HG02678 (cell line): ENCODE data around the gene GIMAP6.
"Not testable (repeated sequence)": the region's sequence is repeated elsewhere in the genome, so short reads cannot be mapped to it uniquely, and the experiment has no call there.

Source experiments
- ATAC-seq: cut with Tn5 transposase; IDR thresholded peaks from one replicate; pipeline ENCODE4 v1.9.1; 2021; ENCODE audit warnings: mild to moderate bottlenecking, moderate library complexity; ENCODE audit not compliant: unreplicated experiment

The GIMAP6 gene

DNA sequence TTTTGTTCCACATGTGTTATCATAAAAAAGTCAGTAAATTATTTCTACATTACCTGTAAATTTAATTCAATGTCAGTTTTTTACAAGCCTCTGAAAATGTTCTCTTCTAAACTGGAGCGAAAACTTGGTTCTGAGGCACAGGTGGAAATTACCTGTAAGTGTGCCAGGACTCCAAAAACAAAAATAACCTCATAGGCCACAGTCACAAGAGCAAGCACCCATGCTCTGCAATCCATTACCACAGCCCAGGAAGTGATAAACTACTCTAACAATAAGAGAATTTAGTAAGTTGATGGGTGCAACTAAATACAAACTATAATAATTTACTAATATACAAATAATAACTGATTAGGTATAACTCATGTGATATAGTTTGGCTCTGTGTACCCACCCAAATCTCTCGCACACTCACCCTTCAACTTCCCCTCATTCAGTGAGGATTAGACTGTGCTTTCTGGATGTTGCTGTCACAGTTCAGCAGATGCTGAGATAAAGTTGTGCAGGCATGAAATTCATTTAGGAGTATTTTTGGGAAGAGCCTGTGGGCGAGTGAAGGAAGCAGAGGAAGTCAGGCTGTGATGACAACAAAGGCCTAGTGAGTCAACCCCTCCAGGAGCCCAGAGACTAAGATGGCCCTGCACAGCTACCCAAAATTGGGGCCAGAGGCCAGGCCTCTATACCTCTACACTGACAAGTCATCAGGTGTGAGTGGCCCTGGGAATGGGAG lies 16.3 kb upstream of the GIMAP6 start:
- ATAC-seq, result no peak

DNA sequence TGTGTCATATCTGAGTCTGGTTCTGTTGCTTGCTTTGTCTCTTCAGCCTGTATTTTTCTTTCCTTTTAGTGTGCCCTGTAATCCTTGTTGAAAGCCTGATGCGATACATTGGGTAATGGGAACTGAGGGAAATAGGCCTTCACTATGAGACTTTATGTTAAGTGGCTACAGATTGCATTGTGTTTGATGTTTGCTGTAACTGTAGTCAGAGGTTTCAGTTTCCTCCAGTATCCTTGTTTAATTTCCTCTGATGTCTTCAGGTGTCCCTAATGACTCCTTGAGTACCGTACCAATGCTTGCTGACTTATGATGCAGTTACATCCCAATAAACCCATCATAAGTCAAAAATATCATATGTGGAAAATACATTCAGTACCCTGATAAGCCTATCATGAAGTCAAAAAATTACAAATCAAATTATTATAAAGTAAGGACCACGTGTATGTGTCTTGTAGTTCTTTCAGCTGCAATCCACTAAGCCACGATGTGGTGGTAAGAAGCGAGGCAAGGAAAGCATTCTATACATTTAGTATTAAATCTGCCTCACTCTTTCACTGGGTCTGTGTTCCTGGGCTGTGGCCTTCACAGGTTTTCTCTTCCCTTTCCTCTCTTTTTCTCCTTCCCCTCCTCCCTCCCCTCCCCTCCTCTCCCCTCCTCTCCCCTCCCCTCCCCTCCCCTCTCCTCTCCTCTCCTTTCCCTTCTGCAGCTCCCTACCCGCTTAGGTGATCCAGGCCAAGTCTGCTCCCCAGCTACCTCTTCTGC lies 13.3 kb upstream of the GIMAP6 start:
- ATAC-seq, result no peak

DNA sequence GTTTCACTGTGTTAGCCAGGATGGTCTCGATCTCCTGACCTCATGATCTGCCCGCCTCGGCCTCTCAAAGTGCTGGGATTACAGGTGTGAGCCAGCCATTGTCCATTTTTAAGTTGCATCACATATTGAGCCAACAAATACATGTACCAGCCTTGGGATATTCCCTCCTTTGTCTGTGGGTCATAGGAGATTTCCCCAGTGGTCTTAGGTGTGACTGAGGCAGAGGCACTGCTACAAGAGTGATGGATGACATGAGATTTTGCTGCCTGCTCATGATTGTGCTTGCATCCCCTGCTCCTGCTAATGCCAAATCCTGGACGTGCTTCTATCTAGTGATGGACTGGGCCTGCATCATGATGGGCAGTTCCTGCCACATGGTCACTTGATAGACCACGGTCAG lies 10.7 kb upstream of the GIMAP6 start:
- no peak for ATAC-seq

DNA sequence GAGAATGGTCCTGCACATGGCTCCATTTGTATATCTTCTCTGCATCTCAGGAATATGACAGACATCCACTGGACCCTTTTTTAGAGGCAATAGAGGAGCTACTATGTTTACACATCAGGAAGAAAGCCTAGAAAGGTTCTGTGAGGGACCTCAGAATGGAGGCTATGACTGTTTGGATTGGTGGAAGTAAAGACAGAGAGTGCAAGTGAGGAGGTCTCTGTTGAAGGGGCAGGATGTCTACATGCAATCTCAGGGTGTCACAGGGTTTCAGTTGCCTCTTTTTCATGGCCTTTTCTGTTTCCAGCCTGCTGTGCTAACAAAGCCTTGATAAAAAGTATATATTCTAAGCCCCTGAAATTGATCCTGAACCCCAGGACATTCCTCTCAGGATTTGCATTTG lies 9.7 kb upstream of the GIMAP6 start:
- ATAC-seq, result no peak

DNA sequence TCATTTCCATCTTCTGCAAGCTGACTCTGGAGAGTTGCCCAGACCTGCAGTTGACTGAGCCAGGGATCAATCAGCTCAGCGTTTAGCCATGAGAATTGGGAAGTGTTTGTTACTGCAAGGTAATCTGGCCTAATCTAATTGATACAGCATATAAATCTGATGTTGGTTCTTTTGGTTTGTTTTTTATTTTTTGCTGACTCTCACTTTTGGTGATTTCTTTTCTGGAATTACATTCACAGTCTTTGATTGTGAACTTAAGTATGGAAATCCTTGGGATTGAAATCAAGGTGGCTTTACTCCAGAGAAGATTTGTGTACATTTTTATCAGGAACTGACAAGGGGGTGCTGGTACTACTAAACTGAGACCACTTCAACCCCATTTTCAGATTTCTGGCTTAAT lies 1.7 kb upstream of the GIMAP6 start:
- ATAC-seq, result no peak

DNA sequence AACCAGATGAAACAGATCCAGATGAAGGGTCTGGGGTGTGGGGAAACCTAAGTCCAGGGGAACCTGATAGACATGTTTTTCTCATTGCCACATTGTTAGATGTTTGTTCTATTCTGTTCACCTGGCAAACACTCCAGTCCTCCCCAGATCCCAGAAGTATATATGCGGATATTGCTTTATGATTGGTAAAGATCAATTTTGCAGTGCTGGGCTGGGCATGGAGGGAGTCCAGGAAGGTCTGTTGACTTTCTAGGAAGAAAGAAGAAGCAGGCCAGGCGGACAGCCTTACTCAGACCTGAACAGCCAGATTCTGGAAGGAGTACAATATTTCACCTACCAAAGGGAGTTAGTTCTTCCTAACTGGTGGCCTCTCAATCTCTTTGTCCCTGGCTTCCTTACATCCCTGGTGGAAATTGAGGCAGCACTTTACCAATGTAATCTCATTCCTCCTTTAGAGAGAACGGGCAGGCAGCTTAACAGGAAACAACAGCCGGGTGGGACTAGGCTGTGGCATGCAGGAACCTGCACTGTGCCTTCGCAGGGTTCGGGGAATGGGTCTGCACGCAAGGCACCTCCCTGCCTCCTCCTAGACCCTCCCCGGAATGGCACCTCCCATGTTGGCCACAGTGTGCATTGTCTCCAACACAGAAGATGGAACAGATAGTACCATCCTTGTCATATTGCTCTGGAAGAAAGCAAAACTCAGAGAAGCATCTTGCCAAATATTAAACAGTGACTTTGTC lies 930 bp downstream of the GIMAP6 start:
- ATAC-seq, result peak; percentile 40

DNA sequence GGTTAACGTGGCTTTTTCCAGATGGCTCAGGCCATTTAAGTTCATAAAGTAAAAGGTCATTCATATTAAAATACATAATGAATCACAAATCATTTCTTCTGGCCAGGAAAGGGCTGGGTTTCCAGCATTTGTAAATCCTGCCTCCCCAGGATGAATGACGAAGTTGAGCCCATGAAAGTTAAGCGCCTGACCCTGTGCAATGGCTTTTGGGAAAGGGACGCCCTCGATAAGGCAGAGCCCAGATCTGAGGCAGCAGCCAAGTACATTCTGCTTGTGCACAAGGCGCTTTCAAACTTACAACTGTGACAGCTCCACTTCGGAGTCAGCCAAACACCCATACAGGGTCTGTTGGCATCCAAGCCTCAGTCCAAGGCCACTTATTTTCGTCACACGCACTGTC lies 2.8 kb downstream of the GIMAP6 start:
- ATAC-seq, result no peak

DNA sequence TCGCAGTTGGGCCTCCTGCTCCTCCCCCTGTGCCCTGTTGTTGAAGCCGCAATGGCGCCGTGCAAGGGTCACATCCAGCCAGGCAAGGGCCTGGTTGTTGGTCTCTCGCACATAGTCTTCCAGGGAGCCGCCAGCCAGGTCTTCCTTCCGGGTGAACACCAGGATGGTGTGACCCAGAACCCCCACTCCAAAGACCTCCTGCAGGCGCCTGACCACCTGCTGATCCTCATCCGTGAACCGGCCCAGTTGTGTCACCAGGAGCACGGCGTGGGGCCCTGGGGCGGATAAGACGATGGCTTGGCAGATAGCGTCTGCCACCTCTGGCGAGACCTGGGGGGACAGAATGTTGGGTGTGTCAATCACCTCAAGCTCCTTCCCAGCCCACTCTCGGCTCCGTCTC lies 4.2 kb downstream of the GIMAP6 start:
- no peak for ATAC-seq

DNA sequence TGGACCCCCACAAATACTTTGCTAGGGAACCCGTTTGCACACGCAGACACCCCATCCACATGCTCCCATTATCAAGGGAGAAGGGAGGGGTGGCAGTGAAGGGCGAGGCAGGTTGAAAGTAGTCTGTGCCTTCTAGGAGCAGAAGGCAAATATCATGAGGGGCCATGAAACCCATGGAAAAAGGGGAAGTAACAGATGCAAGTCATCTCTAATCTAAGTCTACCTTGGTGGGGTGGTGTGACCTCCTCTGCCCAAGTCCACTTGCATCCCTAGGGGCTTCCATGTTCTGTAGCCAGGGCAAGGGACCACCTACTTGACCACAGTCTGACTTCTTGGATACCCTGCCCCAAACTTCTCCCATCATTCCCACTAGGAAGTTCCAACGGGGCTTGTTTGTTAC lies 5.5 kb downstream of the GIMAP6 start:
- no peak for ATAC-seq

DNA sequence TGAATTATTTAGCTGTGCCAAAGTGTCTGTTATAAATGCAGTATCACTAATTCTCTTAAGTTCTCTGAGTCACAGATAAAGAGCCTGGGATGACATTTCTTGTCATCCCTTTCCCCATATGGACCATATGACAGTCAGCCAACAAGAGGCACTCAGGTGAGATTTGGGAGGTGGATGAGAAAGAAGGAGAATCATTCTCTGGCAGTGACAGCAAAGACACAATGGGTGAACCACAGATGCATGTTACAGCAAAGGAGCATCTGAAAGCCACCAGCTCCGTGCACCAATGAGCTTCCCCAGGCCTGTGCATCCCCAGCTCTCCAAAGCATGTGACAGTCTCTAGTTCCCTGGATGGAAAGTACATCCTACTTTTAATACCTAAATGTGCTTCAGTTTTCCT lies 10.8 kb downstream of the GIMAP6 start:
- ATAC-seq, result no peak

DNA sequence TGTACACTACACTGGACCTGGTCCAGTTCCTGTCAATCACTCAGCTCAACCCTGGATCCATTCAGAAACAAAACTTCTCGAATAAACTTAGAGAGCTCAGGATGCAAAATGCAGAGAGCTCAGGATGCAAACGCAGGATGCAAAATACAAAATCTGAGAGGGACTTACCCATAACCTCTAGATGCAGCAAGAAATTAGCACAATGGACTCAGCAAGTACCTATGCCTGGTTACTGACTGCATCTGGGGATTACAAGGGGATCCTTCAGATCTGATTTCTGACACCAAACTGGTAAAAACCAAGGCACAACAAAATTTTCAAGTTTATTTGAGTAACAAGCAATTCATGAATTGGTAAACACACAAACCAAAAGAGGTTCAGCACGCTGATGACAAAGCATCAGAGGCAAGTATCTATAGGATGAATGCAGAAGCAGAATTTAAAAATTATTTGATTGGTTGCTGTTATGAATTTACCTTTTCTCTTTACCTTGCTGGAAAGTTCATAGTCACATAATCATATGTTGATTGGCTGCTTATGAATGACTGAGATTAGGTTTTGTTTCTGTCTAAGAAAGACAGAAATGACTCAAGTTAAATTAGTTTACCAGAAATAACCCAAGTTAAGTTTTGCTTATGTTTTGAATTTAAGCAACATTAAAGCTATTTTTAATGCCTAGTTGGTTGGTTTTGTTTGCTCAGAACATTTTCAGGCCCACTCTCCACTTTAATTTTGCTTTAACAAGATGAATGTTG lies 11.4 kb downstream of the GIMAP6 start:
- no peak for ATAC-seq

DNA sequence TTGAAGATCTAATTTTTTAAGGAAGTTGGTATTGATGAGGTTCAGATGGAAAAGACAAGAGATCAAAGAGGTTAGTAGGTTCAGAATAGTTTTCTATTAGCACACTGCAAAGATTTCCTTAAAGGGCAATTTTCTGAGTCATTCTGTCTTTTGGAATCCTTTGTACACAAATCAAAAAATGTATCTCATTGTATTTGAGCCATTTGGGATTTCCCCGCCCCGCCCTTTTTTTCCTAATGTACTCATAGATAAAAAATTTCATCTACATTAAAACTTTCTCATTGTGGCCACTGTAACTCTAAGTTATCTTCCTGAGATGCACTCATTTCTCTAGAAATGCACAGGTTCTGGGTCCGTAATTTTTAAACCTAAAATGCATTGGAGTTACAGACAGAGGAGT lies 12.1 kb downstream of the GIMAP6 start:
- ATAC-seq, result no peak

DNA sequence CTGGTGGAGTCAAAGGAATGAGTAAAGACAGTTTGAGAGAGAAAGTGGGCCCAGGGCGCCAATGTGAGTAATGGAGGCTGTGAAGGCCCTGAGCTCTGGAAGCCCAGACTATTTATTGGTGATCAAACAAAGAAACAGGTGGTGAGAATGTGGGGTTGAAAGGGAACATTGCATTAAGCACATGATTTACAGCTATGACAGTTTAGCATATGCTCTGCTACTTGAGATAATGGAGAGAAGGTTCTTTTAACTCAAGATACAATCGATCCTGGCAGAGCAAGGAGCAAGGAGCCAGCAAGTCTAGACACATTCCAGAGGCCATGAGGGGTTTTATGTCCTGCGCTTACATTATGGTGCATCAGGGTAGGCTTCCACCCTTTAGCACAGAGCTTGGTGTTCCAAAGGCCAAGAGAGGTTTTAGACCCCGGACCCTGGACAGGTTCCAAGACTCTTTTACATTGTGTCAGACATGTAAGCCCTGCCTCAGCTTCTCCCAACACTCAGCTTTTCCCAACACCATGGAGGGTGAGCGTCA lies 16.9 kb downstream of the GIMAP6 start:
- not testable (repeated sequence) for ATAC-seq

DNA sequence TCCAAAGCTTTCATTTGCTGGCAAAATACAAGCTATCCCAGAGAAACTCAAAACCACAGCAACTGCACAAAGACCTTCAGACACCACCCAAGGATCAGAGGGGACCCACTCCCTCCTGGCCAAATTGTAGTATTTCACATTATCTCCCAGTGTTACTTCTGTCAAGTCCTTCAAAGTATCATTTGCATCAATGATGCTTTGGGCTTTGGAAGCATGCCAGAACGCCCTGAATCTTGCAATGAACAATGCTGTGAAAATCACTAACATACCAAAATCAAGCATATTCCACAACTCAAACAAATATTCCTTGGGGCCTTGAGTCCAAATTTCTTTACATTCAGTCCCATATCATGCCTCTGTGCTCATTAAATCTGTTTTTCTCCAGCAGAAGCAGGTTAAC lies 17.8 kb downstream of the GIMAP6 start:
- ATAC-seq, result not testable (repeated sequence)

DNA sequence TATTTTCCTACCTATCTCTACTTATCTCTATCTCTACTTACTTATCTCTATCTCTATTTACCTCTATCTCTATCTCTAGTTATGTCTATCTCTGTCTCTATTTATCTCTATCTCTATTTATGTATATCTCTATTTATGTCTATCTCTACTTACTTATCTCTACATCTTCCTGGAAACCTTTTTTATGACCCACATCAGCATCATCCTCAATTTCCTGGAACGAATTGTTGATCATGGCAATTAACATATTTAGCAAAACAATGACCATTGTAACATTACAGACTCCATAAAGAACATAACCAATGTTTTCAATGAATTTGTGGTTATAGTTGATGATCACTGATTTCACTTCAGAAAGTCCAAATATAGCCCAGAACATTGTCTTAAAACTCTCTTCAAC lies 18.3 kb downstream of the GIMAP6 start:
- no peak for ATAC-seq

DNA sequence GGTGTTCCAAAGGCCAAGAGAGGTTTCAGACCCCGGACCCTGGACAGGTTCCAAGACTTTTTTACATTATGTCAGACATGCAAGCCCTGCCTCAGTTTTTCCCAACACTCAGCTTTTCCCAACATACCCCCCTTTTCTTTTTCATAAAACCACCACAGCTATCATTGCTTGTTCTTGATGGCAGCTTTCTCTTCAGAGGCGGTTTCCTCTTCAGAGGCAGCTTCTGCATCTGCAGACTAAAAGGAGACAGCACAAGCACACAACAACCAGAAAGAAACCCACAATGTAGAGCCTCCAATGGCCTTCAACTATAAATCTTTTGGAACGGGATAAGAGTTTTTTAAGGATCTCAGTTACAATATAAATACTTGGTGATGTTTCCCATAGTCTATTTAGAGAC lies 19.3 kb downstream of the GIMAP6 start:
- ATAC-seq, result no peak

DNA sequence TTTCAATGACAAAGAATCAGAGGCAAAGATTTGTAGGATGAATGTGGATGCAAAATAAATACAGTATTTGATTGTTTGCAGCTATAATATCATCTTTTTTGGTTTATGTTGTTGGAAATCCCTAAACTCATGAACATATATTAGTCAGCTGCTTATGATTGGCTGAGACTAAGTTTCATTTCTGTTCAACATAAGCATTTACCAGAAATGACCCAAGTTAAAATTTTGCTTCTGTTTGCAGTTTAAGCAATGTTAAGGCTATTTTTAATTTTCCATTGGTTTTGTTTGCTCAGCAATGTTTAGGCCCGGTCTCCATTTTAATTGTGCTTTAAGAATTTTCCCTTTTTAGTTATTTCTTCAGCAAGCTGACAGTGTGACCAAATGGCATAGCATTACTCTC lies 22.0 kb downstream of the GIMAP6 start:
- ATAC-seq, result no peak

DNA sequence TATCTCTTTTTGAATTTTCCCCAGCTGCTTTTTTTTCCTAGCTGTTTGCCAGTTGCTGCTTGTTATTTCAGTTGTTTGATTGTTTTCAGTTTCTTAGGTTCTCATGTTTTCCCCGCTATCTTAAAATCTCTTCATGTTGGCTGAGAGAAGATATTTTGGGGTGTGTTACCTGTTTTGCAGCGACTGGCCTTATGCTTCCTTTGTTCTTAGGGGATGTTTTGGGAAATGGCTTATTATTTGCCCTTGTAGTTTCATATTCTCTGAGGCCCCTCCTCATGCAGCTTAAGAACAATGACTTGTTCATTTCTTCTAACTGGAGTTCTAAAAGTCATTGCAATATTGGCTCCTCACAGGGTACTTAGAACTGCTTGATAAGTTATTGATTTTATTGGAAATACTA lies 28.6 kb downstream of the GIMAP6 start:
- not testable (repeated sequence) for ATAC-seq

DNA sequence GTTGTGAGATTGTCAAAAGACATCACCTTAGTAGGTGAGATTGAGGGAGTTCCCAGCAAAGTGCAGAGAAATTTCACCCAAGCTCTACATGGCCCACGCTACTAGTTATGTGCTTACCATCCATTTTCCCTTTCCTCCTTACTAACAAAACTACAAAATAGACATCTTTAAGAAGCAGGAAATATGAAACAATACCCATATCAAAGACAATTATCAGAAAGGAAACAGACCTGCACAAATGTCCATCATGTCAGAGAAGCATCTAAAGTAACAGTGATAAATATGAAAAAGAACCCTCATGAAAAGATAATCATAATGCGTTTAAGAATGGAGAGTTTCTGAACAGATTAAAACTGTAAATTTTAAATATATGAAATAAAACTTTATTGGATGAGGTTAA lies 36.8 kb downstream of the GIMAP6 start:
- no peak for ATAC-seq

DNA sequence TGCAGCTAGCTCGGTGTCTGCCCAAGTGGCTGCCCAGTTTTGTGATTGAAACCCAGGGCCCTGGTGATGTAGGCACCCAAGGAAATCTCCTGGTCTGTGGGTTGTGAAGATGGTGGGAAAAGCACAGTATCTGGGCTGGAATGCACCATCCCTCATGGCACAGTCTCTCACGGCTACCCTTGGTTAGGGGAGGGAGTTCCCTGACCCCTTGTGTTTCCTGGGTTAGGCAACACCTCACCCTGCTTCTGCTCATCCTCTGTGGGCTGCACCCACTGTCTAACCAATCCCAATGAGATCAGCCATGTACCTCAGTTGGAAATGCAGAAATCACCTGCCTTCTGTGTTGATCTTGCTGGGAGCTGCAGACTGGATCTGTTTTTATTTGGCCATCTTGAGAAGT lies 37.4 kb downstream of the GIMAP6 start:
- no peak for ATAC-seq

DNA sequence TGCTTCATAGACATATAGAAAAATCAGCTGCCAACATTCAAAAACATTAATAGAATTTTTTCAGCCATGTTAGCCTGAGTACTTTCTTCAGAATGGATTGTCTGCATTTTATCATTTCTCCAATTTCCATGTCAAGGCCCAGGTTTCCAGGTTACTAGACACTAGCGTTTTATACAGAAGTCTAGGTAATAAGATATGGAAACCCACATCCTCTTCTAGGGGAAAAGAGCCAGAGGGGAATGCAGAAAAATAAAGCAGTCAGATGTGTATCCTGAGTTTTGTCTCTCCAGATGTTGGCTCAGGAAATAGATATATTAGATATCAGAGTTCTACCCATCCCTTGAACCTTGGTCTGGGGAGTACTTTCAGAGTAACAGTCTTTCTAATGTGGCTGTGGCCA lies 44.6 kb downstream of the GIMAP6 start:
- ATAC-seq, result no peak
